Measurements from ENCODE around the gene FRMD5.

The FRMD5 gene

DNA sequence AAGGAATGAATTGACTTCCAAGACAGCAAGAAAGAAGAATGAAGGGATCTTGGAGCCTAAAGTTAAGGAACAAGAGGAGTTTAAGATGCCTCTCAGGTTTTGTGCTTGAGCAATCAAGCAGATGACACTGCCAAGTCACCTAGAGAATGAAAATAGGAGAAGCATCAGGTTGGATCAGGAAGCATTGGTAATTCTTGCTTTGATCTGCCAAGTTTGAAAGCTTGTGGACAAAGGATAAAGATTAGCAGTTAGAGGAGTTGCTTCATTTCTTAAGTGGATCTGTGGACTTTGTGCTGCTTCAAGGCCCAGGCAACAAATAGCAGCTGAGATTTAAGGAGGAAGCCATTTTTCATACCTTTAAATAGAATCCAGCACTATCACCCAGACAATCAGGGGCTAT lies 35.6 kb downstream of the FRMD5 start:
- DNase-seq = no peak

DNA sequence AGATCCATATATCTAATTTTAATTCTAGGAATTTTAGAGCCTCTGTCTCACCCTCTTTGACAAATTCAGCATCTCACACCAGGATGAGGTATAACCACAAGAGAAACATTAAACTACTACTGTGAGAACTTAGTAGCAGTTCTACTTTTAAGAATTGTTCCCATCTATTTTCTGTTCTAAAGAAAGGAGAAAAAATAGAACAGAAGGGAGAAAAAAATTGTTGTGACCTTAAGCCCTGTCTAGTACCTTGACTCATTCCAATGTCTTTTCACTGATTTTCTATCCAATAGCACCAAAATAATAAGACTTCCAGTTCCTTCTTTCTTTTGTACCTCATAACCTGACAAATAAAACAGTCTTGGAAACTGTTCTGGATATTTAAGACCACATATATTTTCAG lies 37.0 kb downstream of the FRMD5 start:
- DNase-seq = no peak

DNA sequence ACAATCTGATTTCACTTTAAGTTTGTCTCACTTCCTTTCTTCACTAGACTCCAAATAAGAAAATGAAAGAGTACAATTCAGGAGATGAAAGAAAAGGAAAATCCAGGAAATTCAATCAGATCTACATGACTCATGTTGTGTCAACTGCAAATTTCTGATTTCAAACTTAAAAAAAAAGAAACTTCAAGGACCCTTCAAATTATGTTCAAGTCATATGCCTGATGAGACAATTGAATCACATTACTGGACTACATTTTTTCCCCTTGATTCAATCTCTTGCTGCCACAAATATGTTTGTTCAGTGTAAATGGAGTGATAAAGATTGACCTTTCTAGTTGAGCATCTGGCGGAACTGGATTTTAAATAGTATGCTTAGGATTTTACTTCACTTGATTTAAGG lies 37.4 kb downstream of the FRMD5 start:
- no peak for DNase-seq

- DNase-seq = no peak
Measured at GRCh38 chr15:44153352-44153751, 41.7 kb downstream of the FRMD5 start.

- no peak for DNase-seq
Measured at GRCh38 chr15:44149224-44149623, 45.8 kb downstream of the FRMD5 start.

- no peak for DNase-seq
Measured at GRCh38 chr15:44148580-44148979, 46.5 kb downstream of the FRMD5 start.

GRCh38 chr15:44147636-44148035 lies 47.4 kb downstream of the FRMD5 start:
- no peak for DNase-seq

- DNase-seq = no peak
Measured at GRCh38 chr15:44145495-44145894, 49.6 kb downstream of the FRMD5 start.

GRCh38 chr15:44144992-44145391 lies 50.1 kb downstream of the FRMD5 start:
- no peak for DNase-seq

GRCh38 chr15:44144184-44144583 lies 50.9 kb downstream of the FRMD5 start:
- no peak for DNase-seq

- DNase-seq = no peak
Measured at GRCh38 chr15:44137750-44138149, 57.3 kb downstream of the FRMD5 start.

- no peak for DNase-seq
Measured at GRCh38 chr15:44136991-44137477, 58.0 kb downstream of the FRMD5 start.

- DNase-seq = no peak
Measured at GRCh38 chr15:44132057-44132456, 63.0 kb downstream of the FRMD5 start.

DNA sequence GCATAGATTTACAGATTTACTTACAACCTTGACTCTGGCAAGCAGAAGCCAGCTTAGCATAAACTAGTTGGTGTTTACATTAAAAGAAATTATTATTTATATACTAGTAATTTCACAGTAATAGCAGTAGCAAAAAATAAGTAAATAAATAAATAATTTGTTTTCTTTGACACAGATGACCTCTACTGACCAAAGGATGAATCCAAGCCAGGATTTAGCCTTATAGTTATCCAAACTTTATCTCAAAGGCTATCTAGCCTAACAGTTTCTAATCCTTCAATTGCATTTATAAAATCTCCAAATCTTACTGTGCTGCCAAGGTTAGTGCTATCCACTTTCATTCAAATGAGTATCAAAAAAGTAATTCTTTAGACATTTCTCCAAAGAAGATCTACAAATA lies 64.3 kb downstream of the FRMD5 start:
- no peak for DNase-seq

GRCh38 chr15:44129911-44130310 lies 65.2 kb downstream of the FRMD5 start:
- no peak for DNase-seq

DNA sequence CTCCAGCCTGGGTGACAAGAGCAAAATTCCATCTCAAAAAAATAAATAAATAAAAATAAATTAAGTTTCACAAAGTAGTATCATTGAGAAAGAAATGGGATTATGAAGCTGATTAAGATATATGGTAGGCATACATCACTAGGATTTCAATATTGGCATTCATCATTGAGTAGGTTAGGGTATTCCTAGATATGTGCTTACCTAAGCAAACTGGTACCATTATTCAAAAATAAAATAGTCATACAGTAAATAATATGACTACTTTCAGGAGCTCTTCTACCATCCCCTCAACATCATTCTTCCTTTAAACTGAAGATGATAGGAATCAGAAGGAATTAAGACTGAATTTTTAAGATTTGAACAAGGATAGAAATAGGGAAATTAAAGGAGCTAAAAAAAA lies 66.6 kb downstream of the FRMD5 start:
- no peak for DNase-seq

GRCh38 chr15:44125879-44126278 lies 69.2 kb downstream of the FRMD5 start:
- no peak for DNase-seq

DNA sequence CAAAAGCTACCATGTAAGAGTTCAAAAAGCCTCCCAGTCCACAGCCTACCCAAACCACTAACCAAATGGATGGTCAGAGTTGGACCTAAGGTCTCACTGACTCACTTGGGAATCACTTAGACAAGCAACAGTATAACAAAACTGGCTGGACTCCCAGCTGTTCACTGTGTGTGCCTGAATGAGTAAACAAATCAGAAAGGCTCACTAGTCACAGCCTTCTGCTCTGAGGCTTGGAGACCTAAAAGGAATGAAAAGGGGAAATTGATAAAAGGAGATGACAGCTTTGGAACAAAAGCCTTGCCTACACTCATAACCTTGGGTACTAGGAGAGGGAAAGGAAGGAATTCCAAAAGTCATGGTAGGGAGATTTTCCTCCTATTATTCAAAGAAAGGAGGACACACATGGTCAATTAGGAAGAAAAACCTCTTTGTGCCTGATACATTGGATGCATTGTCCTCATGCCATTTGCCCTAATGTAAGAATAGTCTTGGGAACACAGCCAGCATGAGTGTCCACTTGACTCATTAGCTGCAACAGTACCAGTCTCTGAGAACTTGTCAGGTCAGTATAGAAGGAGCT lies 92.3 kb downstream of the FRMD5 start:
- DNase-seq = no peak

DNA sequence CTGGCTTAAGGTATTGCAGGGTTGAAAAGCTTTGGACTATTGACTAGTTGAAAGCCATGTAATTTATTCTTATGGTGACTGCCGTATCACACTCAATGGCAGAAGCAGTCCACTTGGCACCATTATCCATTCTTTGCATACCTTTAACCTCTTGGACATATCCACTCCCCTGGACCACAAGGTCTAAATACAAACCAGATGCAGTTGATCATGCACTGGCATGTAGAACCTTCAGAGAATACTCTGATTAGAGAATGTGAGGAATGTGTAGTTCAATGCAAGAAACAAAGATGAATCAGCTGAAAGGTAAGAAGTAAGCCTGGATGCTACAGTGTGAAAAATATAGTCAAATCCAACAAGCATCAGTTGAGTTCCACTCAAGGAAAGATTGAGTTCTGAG lies 93.1 kb downstream of the FRMD5 start:
- no peak for DNase-seq

DNA sequence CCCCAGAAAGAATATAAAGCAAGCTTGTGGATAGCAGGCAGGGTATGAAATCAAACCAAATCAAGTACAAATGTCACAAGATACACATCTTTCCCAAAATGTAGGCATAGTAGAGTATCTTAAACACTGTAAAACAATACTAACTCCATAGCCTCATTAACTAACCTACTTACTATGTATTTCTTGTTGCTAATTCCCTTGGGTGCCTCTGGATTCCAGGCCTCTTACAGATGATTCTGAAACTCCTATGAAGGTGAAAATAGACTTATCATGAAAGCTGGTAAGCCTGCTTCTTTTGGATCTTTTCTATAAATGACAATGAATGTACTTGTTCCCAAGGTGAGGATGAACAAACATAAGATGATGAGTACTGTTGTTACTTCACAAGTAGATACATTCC lies 93.8 kb downstream of the FRMD5 start:
- DNase-seq = no peak

DNA sequence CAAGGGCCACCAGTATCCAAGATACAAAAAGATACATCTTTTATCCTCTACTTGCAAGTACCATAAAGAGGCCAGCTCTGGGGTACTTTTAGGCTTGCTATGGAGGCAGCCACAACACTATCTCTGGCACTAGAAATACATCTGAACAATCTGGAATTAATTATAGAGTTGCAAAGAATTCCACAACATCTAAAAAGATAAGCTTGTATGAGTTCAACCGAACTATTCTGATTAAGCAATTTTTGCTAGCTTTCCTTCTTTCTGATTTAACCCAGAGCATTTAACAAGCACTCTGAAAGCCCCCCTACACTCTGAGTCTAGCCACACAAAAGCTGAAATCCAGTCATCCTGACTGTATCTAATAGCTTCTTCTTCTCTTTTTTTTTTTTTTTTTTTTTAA lies 95.4 kb downstream of the FRMD5 start:
- no peak for DNase-seq

- DNase-seq = no peak
Measured at GRCh38 chr15:44097552-44097951, 97.5 kb downstream of the FRMD5 start.

GRCh38 chr15:44096596-44096995 lies 98.5 kb downstream of the FRMD5 start:
- no peak for DNase-seq

DNA sequence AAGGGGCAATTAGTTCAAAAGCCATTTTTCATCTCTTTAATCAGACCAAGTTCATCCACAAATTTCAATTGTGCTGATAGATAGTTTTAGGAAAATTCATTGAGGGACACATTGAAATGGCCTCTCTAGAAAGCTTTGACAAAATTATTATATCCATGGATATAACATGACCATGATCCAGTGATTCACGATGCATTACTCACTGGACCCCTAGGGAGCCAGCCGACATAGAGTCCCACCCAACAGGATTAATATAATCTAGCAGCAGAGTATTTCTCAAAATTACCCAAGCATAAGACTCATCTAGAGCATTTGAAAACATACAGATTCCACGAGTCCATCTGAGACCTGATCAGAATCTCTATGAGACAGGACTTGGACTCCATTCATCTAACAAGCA lies 100.3 kb downstream of the FRMD5 start:
- no peak for DNase-seq

- DNase-seq = no peak
Measured at GRCh38 chr15:44093836-44094235, 101.2 kb downstream of the FRMD5 start.

DNA sequence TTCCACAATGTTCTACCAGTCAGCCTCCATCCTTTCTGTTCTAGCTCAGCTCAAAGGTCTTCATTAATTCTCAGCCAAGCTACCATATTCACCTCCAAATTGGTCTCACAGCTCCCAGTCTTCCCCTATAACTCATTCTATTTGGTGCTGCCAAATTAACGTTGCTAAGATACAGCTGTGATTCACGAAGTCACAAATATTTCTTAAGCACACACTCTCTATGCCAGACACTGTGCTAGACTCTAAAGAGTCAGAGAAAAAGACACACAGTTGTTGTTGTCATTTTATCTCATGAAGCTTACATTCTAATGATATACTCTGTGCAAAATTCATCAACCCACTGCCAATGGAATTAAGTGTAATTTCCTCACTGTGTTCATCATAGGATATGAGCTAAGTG lies 102.8 kb downstream of the FRMD5 start:
- no peak for DNase-seq

Measured in NCI-H1694 (cell line).